Hepatocyte (in vitro differentiated cells): ENCODE data around the gene CCL14.

ENCODE experiments used
- EZH2 ChIP-seq: fragments of 200-600 bp; sonication (generic); IDR thresholded peaks from 2 replicates; pipeline ENCODE4 v1.6.1; 2016; ENCODE audit warnings: antibody characterized with exemption, mild to moderate bottlenecking, borderline replicate concordance
- EZH2phosphoT487 ChIP-seq: fragments of 200-600 bp; sonication (generic); IDR thresholded peaks from one replicate; pipeline ENCODE4 v1.6.1; 2018; ENCODE audit warnings: antibody characterized with exemption, mild to moderate bottlenecking, low read depth, moderate library complexity; ENCODE audit not compliant: unreplicated experiment, severe bottlenecking
- TF ChIP-seq, protein P1 (sequence below): fragments of 200-600 bp; sonication (generic); IDR thresholded peaks from 2 replicates; pipeline ENCODE4 v1.5.1; 2016; ENCODE audit warnings: antibody characterized with exemption, mild to moderate bottlenecking; ENCODE audit not compliant: poor library complexity

GRCh38 chr17:36002631-36003030, 16.1 kb upstream of the CCL14 start:
- TF ChIP-seq, protein P1, sequence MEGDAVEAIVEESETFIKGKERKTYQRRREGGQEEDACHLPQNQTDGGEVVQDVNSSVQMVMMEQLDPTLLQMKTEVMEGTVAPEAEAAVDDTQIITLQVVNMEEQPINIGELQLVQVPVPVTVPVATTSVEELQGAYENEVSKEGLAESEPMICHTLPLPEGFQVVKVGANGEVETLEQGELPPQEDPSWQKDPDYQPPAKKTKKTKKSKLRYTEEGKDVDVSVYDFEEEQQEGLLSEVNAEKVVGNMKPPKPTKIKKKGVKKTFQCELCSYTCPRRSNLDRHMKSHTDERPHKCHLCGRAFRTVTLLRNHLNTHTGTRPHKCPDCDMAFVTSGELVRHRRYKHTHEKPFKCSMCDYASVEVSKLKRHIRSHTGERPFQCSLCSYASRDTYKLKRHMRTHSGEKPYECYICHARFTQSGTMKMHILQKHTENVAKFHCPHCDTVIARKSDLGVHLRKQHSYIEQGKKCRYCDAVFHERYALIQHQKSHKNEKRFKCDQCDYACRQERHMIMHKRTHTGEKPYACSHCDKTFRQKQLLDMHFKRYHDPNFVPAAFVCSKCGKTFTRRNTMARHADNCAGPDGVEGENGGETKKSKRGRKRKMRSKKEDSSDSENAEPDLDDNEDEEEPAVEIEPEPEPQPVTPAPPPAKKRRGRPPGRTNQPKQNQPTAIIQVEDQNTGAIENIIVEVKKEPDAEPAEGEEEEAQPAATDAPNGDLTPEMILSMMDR: no peak
- no peak for TF ChIP-seq EZH2
- TF ChIP-seq EZH2phosphoT487: no peak
